ENCODE measurements around the gene MEOX1.

MEOX1 gene

DNA sequence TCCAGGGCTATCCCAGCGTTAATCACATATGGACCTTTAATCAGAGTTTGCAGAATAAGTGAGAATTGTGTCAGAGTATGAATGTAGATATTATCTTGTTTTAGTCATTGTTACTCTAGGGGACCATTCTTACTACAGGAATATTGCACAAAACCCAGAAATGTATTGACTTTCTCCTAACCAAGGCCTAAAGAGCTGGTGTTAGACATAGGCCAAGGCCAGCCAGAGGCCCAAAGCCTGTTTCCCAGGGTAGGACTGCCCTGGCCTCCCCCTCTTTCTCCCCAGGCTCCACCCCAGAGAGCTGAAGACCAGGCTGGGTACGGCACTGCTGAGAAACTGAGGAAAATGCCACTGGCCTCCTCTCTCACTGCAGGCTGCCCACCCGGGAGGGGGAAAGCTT is 41.9 kb upstream of the MEOX1 start:
- TF ChIP-seq POLR2AphosphoS5 (IDR thresholded peaks at IDR 0.05; ENCODE audit: low read depth, low read length) (no peak), FOXP2 (optimal IDR thresholded peaks at IDR 0.05; ENCODE audit: borderline replicate concordance, extremely low read depth, extremely low read length, insufficient read depth) (no peak)
- TF ChIP-seq, protein P1, sequence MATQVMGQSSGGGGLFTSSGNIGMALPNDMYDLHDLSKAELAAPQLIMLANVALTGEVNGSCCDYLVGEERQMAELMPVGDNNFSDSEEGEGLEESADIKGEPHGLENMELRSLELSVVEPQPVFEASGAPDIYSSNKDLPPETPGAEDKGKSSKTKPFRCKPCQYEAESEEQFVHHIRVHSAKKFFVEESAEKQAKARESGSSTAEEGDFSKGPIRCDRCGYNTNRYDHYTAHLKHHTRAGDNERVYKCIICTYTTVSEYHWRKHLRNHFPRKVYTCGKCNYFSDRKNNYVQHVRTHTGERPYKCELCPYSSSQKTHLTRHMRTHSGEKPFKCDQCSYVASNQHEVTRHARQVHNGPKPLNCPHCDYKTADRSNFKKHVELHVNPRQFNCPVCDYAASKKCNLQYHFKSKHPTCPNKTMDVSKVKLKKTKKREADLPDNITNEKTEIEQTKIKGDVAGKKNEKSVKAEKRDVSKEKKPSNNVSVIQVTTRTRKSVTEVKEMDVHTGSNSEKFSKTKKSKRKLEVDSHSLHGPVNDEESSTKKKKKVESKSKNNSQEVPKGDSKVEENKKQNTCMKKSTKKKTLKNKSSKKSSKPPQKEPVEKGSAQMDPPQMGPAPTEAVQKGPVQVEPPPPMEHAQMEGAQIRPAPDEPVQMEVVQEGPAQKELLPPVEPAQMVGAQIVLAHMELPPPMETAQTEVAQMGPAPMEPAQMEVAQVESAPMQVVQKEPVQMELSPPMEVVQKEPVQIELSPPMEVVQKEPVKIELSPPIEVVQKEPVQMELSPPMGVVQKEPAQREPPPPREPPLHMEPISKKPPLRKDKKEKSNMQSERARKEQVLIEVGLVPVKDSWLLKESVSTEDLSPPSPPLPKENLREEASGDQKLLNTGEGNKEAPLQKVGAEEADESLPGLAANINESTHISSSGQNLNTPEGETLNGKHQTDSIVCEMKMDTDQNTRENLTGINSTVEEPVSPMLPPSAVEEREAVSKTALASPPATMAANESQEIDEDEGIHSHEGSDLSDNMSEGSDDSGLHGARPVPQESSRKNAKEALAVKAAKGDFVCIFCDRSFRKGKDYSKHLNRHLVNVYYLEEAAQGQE (IDR thresholded peaks at IDR 0.05; ENCODE audit: insufficient read depth in 1 of 2, low read depth in 2 of 2, low read length in 2 of 2) = no peak

DNA sequence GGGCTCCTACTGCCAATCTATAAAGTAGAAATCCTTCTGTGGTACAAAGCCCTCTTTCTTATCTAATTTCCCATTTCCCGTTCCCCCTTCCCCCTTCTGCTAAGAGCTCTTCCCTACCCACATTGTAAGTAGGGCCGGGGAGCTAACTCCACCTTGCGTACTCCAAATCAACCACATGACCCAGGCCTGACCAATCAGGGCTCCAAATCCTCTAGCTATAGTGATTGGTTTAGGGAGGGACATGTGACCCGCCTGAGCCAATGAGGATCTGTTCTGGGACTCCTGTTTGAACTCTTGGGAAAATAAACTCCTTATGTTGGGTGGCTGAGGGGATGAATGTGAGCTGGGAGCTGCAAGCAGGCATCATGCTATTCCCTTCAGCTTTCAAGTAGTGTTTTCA is 40.9 kb upstream of the MEOX1 start:
- TF ChIP-seq FOXP2 (optimal IDR thresholded peaks at IDR 0.05; ENCODE audit: borderline replicate concordance, extremely low read depth, extremely low read length, insufficient read depth) (no peak), TAF1 (IDR thresholded peaks at IDR 0.05; ENCODE audit: borderline replicate concordance, insufficient read depth, low read length) (no peak), SIN3A (IDR thresholded peaks at IDR 0.05; ENCODE audit: borderline replicate concordance, insufficient read depth, low read length) (no peak)
- TF ChIP-seq, protein P1 (IDR thresholded peaks at IDR 0.05; ENCODE audit: insufficient read depth in 1 of 2, low read depth in 2 of 2, low read length in 2 of 2) = no peak

DNA sequence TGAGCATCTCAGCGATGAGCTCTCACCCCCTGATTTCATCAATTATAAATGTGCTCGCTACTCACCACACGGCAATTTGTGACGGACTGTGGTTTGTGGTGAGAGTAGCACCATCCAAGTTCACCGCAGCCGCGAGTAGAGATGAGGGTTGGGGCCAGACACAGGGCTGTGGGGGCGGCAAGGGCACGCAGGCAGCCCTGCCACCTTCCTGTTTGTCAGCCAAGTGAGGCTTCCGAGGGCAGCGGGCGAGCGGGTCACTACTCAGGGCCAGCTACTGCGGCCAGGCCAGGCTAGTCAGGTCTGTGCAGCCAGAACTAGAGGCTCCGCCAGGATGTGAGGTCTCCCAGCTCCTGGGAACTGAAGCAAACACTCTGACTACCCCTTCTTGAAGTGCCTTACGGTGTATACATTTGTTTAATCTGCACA is 39.6 kb upstream of the MEOX1 start:
- TF ChIP-seq POLR2AphosphoS5 (IDR thresholded peaks at IDR 0.05; ENCODE audit: low read depth, low read length) (no peak), FOXP2 (optimal IDR thresholded peaks at IDR 0.05; ENCODE audit: borderline replicate concordance, extremely low read depth, extremely low read length, insufficient read depth) (no peak), SIN3A (IDR thresholded peaks at IDR 0.05; ENCODE audit: borderline replicate concordance, insufficient read depth, low read length) (no peak), TAF1 (IDR thresholded peaks at IDR 0.05; ENCODE audit: borderline replicate concordance, insufficient read depth, low read length) (no peak)
- TF ChIP-seq, protein P1 (IDR thresholded peaks at IDR 0.05; ENCODE audit: insufficient read depth in 1 of 2, low read depth in 2 of 2, low read length in 2 of 2) = no peak

DNA sequence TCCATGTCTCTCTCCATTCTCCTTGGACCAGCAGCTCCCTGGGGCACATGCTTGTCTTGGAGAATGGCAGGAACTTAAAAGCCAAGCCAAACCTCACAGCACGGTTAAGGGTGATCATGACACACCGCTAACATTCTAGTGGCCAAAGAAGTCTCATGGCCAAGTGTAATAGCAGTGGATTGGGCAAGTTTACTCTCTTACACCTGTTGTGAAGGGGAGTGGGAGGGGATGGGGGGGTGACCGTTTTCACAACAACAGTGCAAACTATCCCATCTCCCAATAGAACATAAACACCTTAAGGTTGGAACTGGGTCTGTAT is 37.7 kb upstream of the MEOX1 start:
- TF ChIP-seq POLR2AphosphoS5 (IDR thresholded peaks at IDR 0.05; ENCODE audit: low read depth, low read length) (no peak), FOXP2 (optimal IDR thresholded peaks at IDR 0.05; ENCODE audit: borderline replicate concordance, extremely low read depth, extremely low read length, insufficient read depth) (no peak), TAF1 (IDR thresholded peaks at IDR 0.05; ENCODE audit: borderline replicate concordance, insufficient read depth, low read length) (no peak), SIN3A (IDR thresholded peaks at IDR 0.05; ENCODE audit: borderline replicate concordance, insufficient read depth, low read length) (no peak)
- TF ChIP-seq, protein P1 (IDR thresholded peaks at IDR 0.05; ENCODE audit: insufficient read depth in 1 of 2, low read depth in 2 of 2, low read length in 2 of 2) = no peak

DNA sequence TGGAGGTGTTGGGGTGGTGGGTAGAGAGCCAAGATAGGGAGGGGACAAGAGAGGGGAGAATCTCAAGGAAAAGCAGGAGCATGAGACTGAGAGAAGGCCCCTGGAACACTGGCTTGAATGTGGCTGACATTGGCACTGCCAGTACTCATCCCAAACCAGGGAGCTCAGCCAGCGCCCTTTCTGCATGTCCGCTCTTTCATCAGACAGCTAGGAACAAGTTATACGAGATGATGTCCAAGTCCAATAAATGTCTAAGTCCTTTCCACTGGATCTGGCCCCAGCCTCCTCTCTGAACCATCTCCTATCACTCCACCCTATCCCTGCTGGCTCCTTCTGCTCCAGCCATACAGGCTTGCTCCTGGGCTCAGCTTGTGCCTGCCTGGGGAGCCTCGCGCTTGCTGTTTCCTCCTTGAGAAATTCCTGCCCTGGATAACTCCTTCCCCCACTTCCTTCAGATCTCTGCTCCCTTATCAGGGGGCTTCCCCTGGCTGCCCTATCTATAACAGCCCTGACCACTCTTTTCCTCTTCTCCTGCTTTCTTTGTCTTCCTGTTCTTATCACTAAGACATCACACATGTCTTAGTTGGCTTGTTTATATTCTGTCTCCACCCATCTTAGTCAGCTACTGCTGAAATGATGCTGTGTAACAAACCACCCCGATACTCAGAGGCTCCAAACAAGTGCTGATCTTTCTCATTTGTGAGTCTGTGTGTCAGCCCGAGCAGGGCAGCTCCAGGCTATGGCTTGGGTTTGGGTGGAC is 37.1 kb upstream of the MEOX1 start:
- TF ChIP-seq FOXP2 (optimal IDR thresholded peaks at IDR 0.05; ENCODE audit: borderline replicate concordance, extremely low read depth, extremely low read length, insufficient read depth) (no peak), SIN3A (IDR thresholded peaks at IDR 0.05; ENCODE audit: borderline replicate concordance, insufficient read depth, low read length) (no peak), TAF1 (IDR thresholded peaks at IDR 0.05; ENCODE audit: borderline replicate concordance, insufficient read depth, low read length) (no peak), POLR2AphosphoS5 (IDR thresholded peaks at IDR 0.05; ENCODE audit: low read depth, low read length) (no peak)
- TF ChIP-seq, protein P1 (IDR thresholded peaks at IDR 0.05; ENCODE audit: insufficient read depth in 1 of 2, low read depth in 2 of 2, low read length in 2 of 2) = no peak
